Activated CD8-positive, alpha-beta T cell treated with anti-CD3 and anti-CD28 coated beads, Interleukin-2, amount 10 ng/mL, durations not matched to agents 7 days and 5 days (primary cell): Measurements from ENCODE around the gene ATP6V0A4. TPM values are rescaled to one million over a fixed set of nuclear protein-coding genes. Genes with fewer than 3 reads are reported as not detected.

ENCODE experiments used
- ATAC-seq: fragments of 150-1000 bp; cut with Tn5 transposase; one replicate; pipeline ENCODE4 v1.10.0; 2021; ENCODE audit warnings: moderate library complexity
- CTCF ChIA-PET: fragments of 350-600 bp; sonication (Branson Sonifier 250); formaldehyde crosslinking; loops from one replicate; lab custom pipeline; 2021; ENCODE audit warnings: antibody characterized with exemption; lab: Charles Lee
- POLR2A ChIA-PET: fragments of 350-600 bp; sonication (Branson Sonifier 250); formaldehyde crosslinking; loops from one replicate; lab custom pipeline; 2021; ENCODE audit warnings: antibody characterized with exemption; lab: Charles Lee
- DNase-seq: peaks from one replicate; pipeline ENCODE4 v3.0.0-alpha.2; 2020
- H3K27ac Mint-ChIP-seq: one replicate; pipeline ENCODE4 v1.8.0; 2021; ENCODE audit warnings: mild to moderate bottlenecking, mixed read lengths
- H3K27me3 Mint-ChIP-seq: one replicate; pipeline ENCODE4 v1.8.0; 2021; ENCODE audit warnings: low read depth, mixed read lengths
- H3K36me3 Mint-ChIP-seq: one replicate; pipeline ENCODE4 v1.8.0; 2021; ENCODE audit warnings: low read depth, mixed read lengths
- H3K4me1 Mint-ChIP-seq: one replicate; pipeline ENCODE4 v1.8.0; 2021; ENCODE audit warnings: low read depth, mixed read lengths
- H3K4me3 Mint-ChIP-seq: one replicate; pipeline ENCODE4 v1.8.0; 2021; ENCODE audit warnings: mild to moderate bottlenecking, mixed read lengths
- H3K9me3 Mint-ChIP-seq: one replicate; pipeline ENCODE4 v1.8.0; 2022; ENCODE audit warnings: mixed read lengths; ENCODE audit not compliant: insufficient read depth
- total RNA-seq, 2 experiments: library from RNA; stranded (reverse); gene quantifications; one replicate each; pipeline ENCODE4 v1.2.3, GENCODE V29; 2021

The ATP6V0A4 gene
- not detected for total RNA-seq

DNA sequence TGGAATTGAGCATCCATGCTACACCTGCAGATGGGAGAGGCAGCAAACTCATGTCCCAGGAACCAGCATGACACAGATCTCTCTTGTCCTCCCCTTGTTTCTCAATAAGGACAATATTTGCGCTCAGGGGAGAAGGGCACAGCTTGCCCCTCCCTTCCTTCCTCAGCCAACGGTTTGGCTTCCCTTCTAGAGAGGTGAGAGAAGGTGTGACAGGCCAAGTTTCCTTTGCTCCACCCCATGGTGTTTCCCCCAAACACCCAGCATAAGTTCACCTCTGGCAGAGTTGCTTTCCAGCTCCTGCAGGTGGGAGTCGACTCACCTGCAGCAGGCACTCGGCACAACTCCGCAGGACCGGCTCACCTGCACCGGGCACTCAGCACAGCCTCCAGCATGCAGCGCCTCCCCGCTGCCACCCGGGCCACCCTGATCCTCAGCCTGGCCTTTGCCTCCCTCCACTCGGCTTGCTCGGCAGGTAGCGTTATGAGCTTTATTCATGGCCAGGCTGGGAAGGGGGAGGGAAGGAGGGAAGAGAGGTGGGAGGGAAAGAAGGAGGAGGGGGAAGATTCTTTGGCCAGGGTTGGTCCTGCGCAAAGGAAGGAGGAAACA, at the start of gene ATP6V0A4, which contains the start of gene TMEM213:
Gene ATP6V0A4 (minus strand): TSS at position 482 of the 606 bp plus-strand sequence. CDS start 26,949 bp downstream, outside the sequence.
Gene TMEM213 (plus strand): TSS at position 280 of the 606 bp plus-strand sequence. CDS start 111 bp downstream, at position 391.
- no peaks in the 10 kb centered on the region for H3K36me3 Mint-ChIP-seq
- ChIA-PET CTCF (interaction anchor here (2.1 kb wide), 1 partner anchor 89 kb away, joined by 6 read pairs; no protein-coding TSS in a partner anchor), POLR2A (no interaction called here)
- no peak for ATAC-seq
- H3K27me3 Mint-ChIP-seq = peaks cover 10% of the 10 kb centered on the region
- H3K4me1 Mint-ChIP-seq = peaks cover 7% of the 10 kb centered on the region
- no peak for DNase-seq
- H3K27ac Mint-ChIP-seq = peak within 1 kb of the TSS; percentile 43
- no peaks in the 10 kb centered on the region for H3K9me3 Mint-ChIP-seq
- no peak within 1 kb of the TSS for H3K4me3 Mint-ChIP-seq

DNA sequence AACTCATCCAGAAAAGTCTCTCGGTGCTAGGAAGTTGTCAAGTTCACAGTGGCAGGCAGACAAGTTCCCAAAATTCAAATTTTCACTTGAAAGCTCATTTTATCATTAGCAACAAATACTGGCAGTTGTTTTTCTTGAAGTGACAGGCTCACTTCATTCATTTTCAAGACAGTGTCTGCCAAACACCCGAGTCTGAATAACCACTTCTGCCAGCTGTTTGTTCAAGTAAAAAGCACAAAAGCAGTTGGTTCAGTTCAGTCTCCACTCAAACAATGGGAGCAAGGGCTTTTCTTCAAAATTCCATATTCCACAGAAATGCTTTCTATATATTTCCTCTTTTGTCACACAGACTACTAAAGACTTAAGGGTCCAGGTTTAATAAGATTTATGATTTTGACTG, 47.7 kb upstream of the ATP6V0A4 start:
- no peak overlapping the region for H3K4me3 Mint-ChIP-seq
- H3K27me3 Mint-ChIP-seq = peaks cover 2% of the 10 kb centered on the region
- no peaks in the 10 kb centered on the region for H3K9me3 Mint-ChIP-seq
- no peaks in the 10 kb centered on the region for H3K36me3 Mint-ChIP-seq
- ChIA-PET POLR2A (no interaction called here), CTCF (no interaction called here)
- H3K27ac Mint-ChIP-seq = no peak overlapping the region
- no peak for ATAC-seq
- H3K4me1 Mint-ChIP-seq = no peaks in the 10 kb centered on the region
- DNase-seq = no peak

- ChIA-PET POLR2A (no interaction called here), CTCF (no interaction called here)
- no peaks in the 10 kb centered on the region for H3K36me3 Mint-ChIP-seq
- peaks cover 5% of the 10 kb centered on the region for H3K27me3 Mint-ChIP-seq
- DNase-seq (no peak), ATAC-seq (no peak)
- H3K9me3 Mint-ChIP-seq = no peaks in the 10 kb centered on the region
- H3K27ac Mint-ChIP-seq = no peak overlapping the region
- H3K4me3 Mint-ChIP-seq = no peak overlapping the region
- H3K4me1 Mint-ChIP-seq = no peaks in the 10 kb centered on the region
These were observed 45.9 kb upstream of the ATP6V0A4 start for GRCh38 chr7:138843632-138844580.

- CTCF ChIA-PET = interaction anchor here (1.0 kb wide), 1 partner anchor 103 kb away, joined by 4 read pairs; no protein-coding TSS in a partner anchor
- POLR2A ChIA-PET = interaction anchor here (0.6 kb wide), 1 partner anchor 45 kb away, joined by 4 read pairs; no protein-coding TSS in a partner anchor
- no peak for ATAC-seq
These were observed 44.1 kb upstream of the ATP6V0A4 start for GRCh38 chr7:138842111-138842510.

DNA sequence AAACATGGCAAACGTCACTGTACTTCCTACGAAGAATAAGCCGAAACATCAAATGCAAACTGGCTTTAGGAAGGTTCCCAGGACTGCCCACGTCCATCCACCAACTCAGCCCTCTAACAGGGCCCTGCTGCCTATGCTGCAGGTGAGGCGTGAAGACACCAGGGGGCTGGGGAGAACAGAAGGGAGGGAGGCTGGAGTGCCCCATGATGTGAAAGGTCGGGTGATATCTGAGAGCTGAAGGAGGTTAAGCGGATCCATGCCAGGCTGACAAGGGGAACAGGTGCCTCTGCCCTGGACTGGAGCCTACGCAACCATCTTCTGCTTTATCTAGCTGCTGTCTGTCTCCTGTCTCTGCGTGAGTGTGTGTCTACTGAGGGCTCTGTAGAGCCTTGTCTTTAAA, 40.2 kb upstream of the ATP6V0A4 start:
- CTCF ChIA-PET = no interaction called here
- H3K4me1 Mint-ChIP-seq = peaks cover 7% of the 10 kb centered on the region
- peaks cover 6% of the 10 kb centered on the region for H3K27me3 Mint-ChIP-seq
- no peaks in the 10 kb centered on the region for H3K36me3 Mint-ChIP-seq
- no peak overlapping the region for H3K4me3 Mint-ChIP-seq
- no peak for ATAC-seq
- DNase-seq = no peak
- no peaks in the 10 kb centered on the region for H3K9me3 Mint-ChIP-seq
- POLR2A ChIA-PET = interaction anchor here (0.5 kb wide), 1 partner anchor 122 kb away, joined by 4 read pairs; no protein-coding TSS in a partner anchor
- H3K27ac Mint-ChIP-seq = no peak overlapping the region

More at GRCh38 chr7:138842111-138842510, 44.1 kb upstream of the ATP6V0A4 start:
- Mint-ChIP-seq H3K4me3 (no peak overlapping the region), H3K36me3 (no peaks in the 10 kb centered on the region), H3K27me3 (peaks cover 3% of the 10 kb centered on the region), H3K9me3 (no peaks in the 10 kb centered on the region), H3K27ac (no peak overlapping the region), H3K4me1 (no peaks in the 10 kb centered on the region)
- no peak for DNase-seq

- H3K36me3 Mint-ChIP-seq = no peaks in the 10 kb centered on the region
- DNase-seq (no peak), ATAC-seq (no peak)
- no peak overlapping the region for H3K4me3 Mint-ChIP-seq
- H3K27ac Mint-ChIP-seq = no peak overlapping the region
- peaks cover 6% of the 10 kb centered on the region for H3K27me3 Mint-ChIP-seq
- ChIA-PET POLR2A (no interaction called here), CTCF (interaction anchor here (1.4 kb wide), 1 partner anchor 99 kb away, joined by 5 read pairs; no protein-coding TSS in a partner anchor)
- H3K9me3 Mint-ChIP-seq = no peaks in the 10 kb centered on the region
- H3K4me1 Mint-ChIP-seq = peaks cover 7% of the 10 kb centered on the region
These were observed 39.6 kb upstream of the ATP6V0A4 start for GRCh38 chr7:138837627-138838026.

DNA sequence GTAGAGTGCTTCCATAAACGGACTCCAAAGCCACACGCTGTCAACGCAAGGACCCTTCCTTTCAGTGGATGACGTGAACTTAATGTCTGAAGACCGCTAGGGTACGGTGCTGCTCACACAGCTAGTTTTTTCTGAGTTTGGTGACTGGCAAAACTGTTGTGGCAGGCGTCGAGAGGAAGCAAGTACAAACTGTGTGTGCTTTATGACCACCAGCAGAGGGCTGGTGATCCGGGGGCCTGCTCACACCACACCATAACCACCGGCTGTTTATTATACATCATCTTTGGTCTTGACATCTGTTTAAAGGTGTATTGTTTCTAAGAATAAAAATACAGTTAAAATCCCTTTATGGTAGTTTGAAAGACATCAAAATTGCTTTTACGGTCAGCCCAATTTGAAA, 37.1 kb upstream of the ATP6V0A4 start:
- ATAC-seq (no peak), DNase-seq (no peak)
- Mint-ChIP-seq H3K4me3 (no peak overlapping the region), H3K27me3 (peaks cover 2% of the 10 kb centered on the region), H3K36me3 (no peaks in the 10 kb centered on the region), H3K27ac (no peak overlapping the region), H3K4me1 (peaks cover 7% of the 10 kb centered on the region), H3K9me3 (no peaks in the 10 kb centered on the region)
- ChIA-PET POLR2A (no interaction called here), CTCF (no interaction called here)

DNA sequence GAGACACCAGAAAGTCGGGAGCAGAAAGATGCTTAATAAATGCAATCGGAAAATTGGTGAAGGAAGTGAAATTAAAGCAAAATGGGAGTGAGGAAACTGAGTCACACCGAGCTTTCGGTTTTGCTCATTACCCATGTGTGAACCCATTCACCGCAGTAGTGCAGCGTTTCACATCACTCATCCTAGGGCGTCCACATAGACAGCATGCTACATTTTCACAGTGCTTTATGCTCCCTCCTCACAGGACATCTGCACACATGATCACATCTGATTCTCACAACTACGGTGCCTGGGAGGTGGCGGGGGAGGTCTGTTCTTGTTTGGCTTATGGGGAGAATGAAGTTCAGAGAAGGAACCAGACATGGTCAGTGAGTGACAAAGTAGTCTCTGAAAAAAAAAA, 36.6 kb upstream of the ATP6V0A4 start:
- Mint-ChIP-seq H3K4me3 (no peak overlapping the region), H3K27me3 (peaks cover 2% of the 10 kb centered on the region), H3K36me3 (no peaks in the 10 kb centered on the region), H3K9me3 (no peaks in the 10 kb centered on the region), H3K27ac (no peak overlapping the region), H3K4me1 (peaks cover 7% of the 10 kb centered on the region)
- ATAC-seq = no peak
- no peak for DNase-seq
- ChIA-PET POLR2A (no interaction called here), CTCF (no interaction called here)

DNA sequence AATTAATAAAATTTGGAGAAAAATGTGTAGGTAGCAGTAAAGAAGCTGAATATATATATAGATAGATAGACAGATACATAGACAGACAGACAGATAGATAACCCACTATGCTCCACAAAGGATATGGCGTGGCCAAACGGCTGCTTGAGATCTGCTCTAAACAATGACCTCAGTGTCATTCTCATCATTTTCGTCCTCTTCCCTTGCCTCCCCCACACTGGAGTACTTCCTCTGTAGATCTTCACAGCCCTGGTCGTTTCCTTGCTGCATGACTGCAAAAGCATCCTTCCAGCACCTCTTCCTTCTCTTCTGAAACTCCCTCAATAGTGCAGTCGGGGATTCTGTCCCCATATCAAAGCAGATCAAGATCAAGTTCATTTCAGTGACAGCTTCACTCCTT, 35.6 kb upstream of the ATP6V0A4 start:
- DNase-seq = no peak
- H3K27ac Mint-ChIP-seq = no peak overlapping the region
- H3K27me3 Mint-ChIP-seq = peaks cover 2% of the 10 kb centered on the region
- H3K4me3 Mint-ChIP-seq = no peak overlapping the region
- no peak for ATAC-seq
- peaks cover 7% of the 10 kb centered on the region for H3K4me1 Mint-ChIP-seq
- CTCF ChIA-PET = no interaction called here
- POLR2A ChIA-PET = no interaction called here
- H3K9me3 Mint-ChIP-seq = no peaks in the 10 kb centered on the region
- H3K36me3 Mint-ChIP-seq = no peaks in the 10 kb centered on the region

GRCh38 chr7:138832966-138833365, 35.0 kb upstream of the ATP6V0A4 start:
- Mint-ChIP-seq H3K4me1 (peaks cover 7% of the 10 kb centered on the region), H3K4me3 (no peak overlapping the region), H3K36me3 (no peaks in the 10 kb centered on the region), H3K9me3 (no peaks in the 10 kb centered on the region), H3K27ac (no peak overlapping the region), H3K27me3 (peaks cover 2% of the 10 kb centered on the region)
- ATAC-seq = no peak
- POLR2A ChIA-PET = no interaction called here
- DNase-seq = no peak
- CTCF ChIA-PET = no interaction called here

DNA sequence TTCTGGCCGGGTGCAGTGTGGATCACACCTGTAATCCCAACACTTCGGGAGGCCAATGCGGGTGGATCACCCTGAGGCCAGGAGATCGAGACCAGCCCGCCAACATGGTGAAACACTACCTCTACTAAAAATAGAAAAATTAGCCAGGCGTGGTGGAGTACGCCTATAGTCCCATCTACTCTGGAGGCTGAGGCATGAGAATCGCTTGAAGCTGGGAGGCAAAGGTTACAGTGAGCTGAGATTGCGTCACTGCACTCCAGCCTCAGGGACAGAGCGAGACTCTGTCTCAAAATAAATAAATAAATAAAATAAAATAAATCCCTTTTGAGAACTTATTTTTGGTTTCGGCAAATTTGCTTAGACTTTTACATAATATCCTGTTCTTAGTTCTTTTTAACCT, 31.3 kb upstream of the ATP6V0A4 start:
- CTCF ChIA-PET = no interaction called here
- ATAC-seq = no peak
- H3K4me3 Mint-ChIP-seq = no peak overlapping the region
- POLR2A ChIA-PET = no interaction called here
- H3K36me3 Mint-ChIP-seq = no peaks in the 10 kb centered on the region
- H3K27me3 Mint-ChIP-seq = peaks cover 8% of the 10 kb centered on the region
- DNase-seq = no peak
- no peaks in the 10 kb centered on the region for H3K9me3 Mint-ChIP-seq
- H3K27ac Mint-ChIP-seq = no peak overlapping the region
- peaks cover 9% of the 10 kb centered on the region for H3K4me1 Mint-ChIP-seq

- Mint-ChIP-seq H3K27ac (no peak overlapping the region), H3K36me3 (no peaks in the 10 kb centered on the region), H3K27me3 (peaks cover 5% of the 10 kb centered on the region), H3K4me1 (peaks cover 7% of the 10 kb centered on the region), H3K9me3 (no peaks in the 10 kb centered on the region), H3K4me3 (no peak overlapping the region)
- CTCF ChIA-PET = interaction anchor here (0.6 kb wide), 1 partner anchor 29 kb away, joined by 4 read pairs; no protein-coding TSS in a partner anchor
- DNase-seq (no peak), ATAC-seq (no peak)
- POLR2A ChIA-PET = no interaction called here
These were observed 30.3 kb upstream of the ATP6V0A4 start for GRCh38 chr7:138828302-138828701.
